HepG2 (cell line): ENCODE results near the gene SGIP1. TPM values are rescaled to one million over a fixed set of nuclear protein-coding genes. Genes with fewer than 3 reads are reported as not detected.

Experiments
- ATAC-seq: fragments of 200-7000 bp; cut with Tn5 transposase; 3 replicates; pipeline ENCODE4 v1.9.1; 2020; ENCODE audit warnings: mild to moderate bottlenecking, moderate library complexity
- BruUV-seq: library from RNA; stranded (reverse); fragments of 400-500 nt; replicated peaks from 2 replicates; lab custom pipeline; 2021; lab: Mats Ljungman, UMichigan
- CTCF ChIA-PET: fragments of 300-600 bp; formaldehyde crosslinking; extraction: SDS; loops from one replicate; lab custom pipeline; 2021; ENCODE audit warnings: low total read pairs, inconsistent platforms, low intra/inter-chr PET ratio; lab: Yijun Ruan, JAX
- POLR2A ChIA-PET: fragments of 350-600 bp; sonication (Branson Sonifier 250); formaldehyde crosslinking; loops from one replicate; lab custom pipeline; 2020; ENCODE audit warnings: antibody characterized with exemption, inconsistent platforms; lab: Yijun Ruan, JAX
- DNase-seq: peaks from one replicate; pipeline ENCODE4 v3.0.0-alpha.2; 2015; ENCODE audit warnings: low spot score
- FAIRE-seq: peaks from 3 replicates; lab custom pipeline; 2011; peaks lifted over from hg19 to GRCh38; lab: Jason Lieb, UNC
- H2AFZ ChIP-seq: one replicate; pipeline ENCODE4 v1.6.1; 2011; ENCODE audit warnings: low read length, inconsistent platforms
- H3K27ac ChIP-seq: fragments of 300-600 bp; 3 replicates; pipeline ENCODE4 v1.8.0; 2011; ENCODE audit warnings: mixed run types, mild to moderate bottlenecking, mixed read lengths, low read length, inconsistent platforms; ENCODE audit not compliant: insufficient read depth; ENCODE audit errors: extremely low read length
- H3K27me3 ChIP-seq, 2 experiments: fragments of 200-600 bp in 1 of 2; 2 replicates in 1 of 2; 3 replicates in 1 of 2; pipeline versions ENCODE4 v1.6.0 to v1.8.0; 2011; ENCODE audit warnings: low read length in 2 of 2, mild to moderate bottlenecking in 2 of 2, moderate library complexity in 2 of 2, inconsistent platforms in 1 of 2; ENCODE audit not compliant: insufficient read depth in 2 of 2, control insufficient read depth in 1 of 2
- H3K36me3 ChIP-seq, 2 experiments: fragments of 200-600 bp in 1 of 2; replicated peaks in 1 of 2; 2 replicates in 1 of 2; 3 replicates in 1 of 2; pipeline versions ENCODE4 v1.5.1 to v1.8.0; 2011; ENCODE audit warnings: low read length in 2 of 2, inconsistent platforms in 1 of 2; ENCODE audit not compliant: insufficient read depth in 2 of 2, control insufficient read depth in 1 of 2
- H3K4me1 ChIP-seq: 2 replicates; pipeline ENCODE4 v1.5.1; 2012; ENCODE audit warnings: low read length, inconsistent platforms; ENCODE audit not compliant: insufficient read depth
- H3K4me2 ChIP-seq: 2 replicates; pipeline ENCODE4 v1.6.0; 2011; ENCODE audit warnings: low read depth, low read length, inconsistent platforms
- H3K4me3 ChIP-seq, 3 experiments: fragments of 200-600 bp in 1 of 3; sonication (generic), shearing (Covaris generic) in 1 of 3; replicated peaks in 1 of 3; 2 replicates each; pipeline ENCODE4 v1.5.1; 2011 to 2016; ENCODE audit warnings: low read length in 3 of 3, inconsistent platforms in 2 of 3, low read depth in 2 of 3, mild to moderate bottlenecking in 2 of 3, control low read depth in 1 of 3, mixed read lengths in 1 of 3; ENCODE audit not compliant: insufficient read depth in 1 of 3
- H3K79me2 ChIP-seq: one replicate; pipeline ENCODE4 v1.6.1; 2011; ENCODE audit warnings: low read length, inconsistent platforms; ENCODE audit not compliant: insufficient read depth
- H3K9ac ChIP-seq: 2 replicates; pipeline ENCODE4 v1.6.0; 2011; ENCODE audit warnings: mild to moderate bottlenecking, low read depth, low read length, inconsistent platforms; ENCODE audit not compliant: insufficient read depth
- H3K9me3 ChIP-seq: 2 replicates; pipeline ENCODE4 v1.5.1; 2012; ENCODE audit warnings: mild to moderate bottlenecking, low read length
- H4K20me1 ChIP-seq: 2 replicates; pipeline ENCODE4 v1.6.0; 2011; ENCODE audit warnings: inconsistent platforms, mild to moderate bottlenecking, low read length, moderate library complexity; ENCODE audit not compliant: insufficient read depth
- CTCF ChIP-seq: sonication (generic); formaldehyde crosslinking; IDR thresholded peaks from 2 replicates; pipeline ENCODE4 v1.5.0; 2020; ENCODE audit warnings: mild to moderate bottlenecking, missing genetic modification reagents, moderate library complexity
- E2F5 ChIP-seq: sonication (generic); formaldehyde crosslinking; conservative IDR thresholded peaks from 2 replicates; pipeline ENCODE4 v1.4.0; 2020; ENCODE audit warnings: missing genetic modification reagents
- IRF2 ChIP-seq: IDR thresholded peaks from 2 replicates; pipeline ENCODE4 v1.6.1; 2018; ENCODE audit warnings: missing genetic modification reagents, missing compliant biosample characterization
- PHF8 ChIP-seq: sonication (generic); formaldehyde crosslinking; IDR thresholded peaks from 2 replicates; pipeline ENCODE4 v1.5.0; 2020; ENCODE audit warnings: missing genetic modification reagents
- PLSCR1 ChIP-seq: sonication (generic); formaldehyde crosslinking; IDR thresholded peaks from 2 replicates; pipeline ENCODE4 v1.5.0; 2020; ENCODE audit warnings: missing genetic modification reagents, mild to moderate bottlenecking, borderline replicate concordance
- STAG1 ChIP-seq: sonication (generic); formaldehyde crosslinking; IDR thresholded peaks from 2 replicates; pipeline ENCODE4 v1.4.0; 2020; ENCODE audit warnings: missing genetic modification reagents
- TCF12 ChIP-seq, 2 experiments: fragments of 450-650 bp in 1 of 2; sonication (generic) in 1 of 2; formaldehyde crosslinking in 1 of 2; IDR thresholded peaks; 2 replicates each; pipeline versions ENCODE4 v1.6.1 to v1.8.0; 2017 to 2022; ENCODE audit warnings: antibody characterized with exemption in 1 of 2, mild to moderate bottlenecking in 1 of 2, missing genetic modification reagents in 1 of 2, moderate library complexity in 1 of 2
- ZNF17 ChIP-seq: sonication (generic); formaldehyde crosslinking; IDR thresholded peaks from 2 replicates; pipeline ENCODE4 v1.5.0; 2020; ENCODE audit warnings: mild to moderate bottlenecking, missing genetic modification reagents
- ZNF513 ChIP-seq: sonication (generic); formaldehyde crosslinking; conservative IDR thresholded peaks from 2 replicates; pipeline ENCODE4 v1.5.0; 2020; ENCODE audit warnings: missing genetic modification reagents
- ZNF577 ChIP-seq: sonication (generic); formaldehyde crosslinking; IDR thresholded peaks from 2 replicates; pipeline ENCODE4 v1.4.0; 2020; ENCODE audit warnings: mild to moderate bottlenecking, low read depth, missing genetic modification reagents, borderline replicate concordance
- ZNF644 ChIP-seq: IDR thresholded peaks from 2 replicates; pipeline ENCODE4 v1.6.1; 2016; ENCODE audit warnings: low read depth
- WGBS: methylation state at CpG from one replicate; pipeline ENCODE4 v1.1.6; 2017; ENCODE audit warnings: low lambda C conversion rate; 5-methylcytosine and 5-hydroxymethylcytosine counted together
- in situ Hi-C: cut with HindIII; loops from 2 replicates; pipeline ENCODE4 v1.10.0; 2017; ENCODE audit warnings: low pct_unique_long_range_greater_than_20kb; ENCODE audit not compliant: extremely low pct_ligation_motif_present
- intact Hi-C: fragments of 100-400 bp; cut with micrococcal nuclease; formaldehyde crosslinking; loops from one replicate; pipeline ENCODE4 v1.10.0; 2022; ENCODE audit not compliant: unreplicated experiment
- polyA plus RNA-seq, 8 experiments: library from polyadenylated mRNA; depleted of rRNA in 3 of 8; stranded (reverse) in 7 of 8; unstranded in 1 of 8; fragments of >200 nt; fragmentation: Illumina TruSeq in 4 of 8; extraction: Trizol in 4 of 8; gene quantifications; 2 replicates each; pipeline versions ENCODE4 v1.2.1 to v1.2.3, GENCODE V29; 2011 to 2016; ENCODE audit warnings: low read depth in 4 of 8, missing spikeins in 1 of 8, mixed read lengths in 1 of 8; ENCODE audit not compliant: insufficient read depth in 1 of 8
- total RNA-seq, 5 experiments: library from RNA; depleted of rRNA; stranded (reverse); fragments of >200 nt; fragmentation: Illumina TruSeq; extraction: Trizol; gene quantifications; 2 replicates each; pipeline ENCODE4 v1.2.3, GENCODE V29; 2016; ENCODE audit warnings: low read depth in 1 of 5
- TF ChIP-seq, protein P1 (sequence below): fragments of 450-650 bp; IDR thresholded peaks from 2 replicates; pipeline ENCODE4 v1.6.1; 2016

Gene SGIP1
- total and polyA plus RNA-seq, 2 of the 13 experiments (the other 11 are each of a cell fraction or from before 2014, with no cell fraction given), result not detected

DNA sequence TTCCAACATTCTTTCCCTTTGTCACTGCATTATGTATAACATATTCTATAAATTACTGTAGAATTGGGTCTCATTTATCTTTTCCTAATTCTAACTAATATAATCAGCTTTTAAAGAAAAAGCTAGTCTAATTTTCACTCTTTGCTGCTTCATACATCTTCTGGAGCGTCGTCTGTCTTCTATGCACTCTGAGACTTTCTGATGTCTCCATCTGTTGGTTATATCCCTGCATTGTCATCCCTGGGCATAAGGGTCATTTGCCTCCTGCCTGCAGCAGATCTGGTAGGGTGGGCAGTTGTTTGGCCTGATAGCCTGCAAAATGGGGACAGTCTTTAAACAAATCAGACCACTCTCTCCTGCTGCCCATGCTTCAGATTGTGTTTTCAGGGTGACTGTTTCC lies 177.5 kb downstream of the SGIP1 start:
- ATAC-seq (no peak), FAIRE-seq (no peak), DNase-seq (no peak)
- Histone ChIP-seq H3K9me3 (no peaks in the 10 kb centered on the region), H3K9ac (no peak overlapping the region), H3K4me1 (no peaks in the 10 kb centered on the region), H2AFZ (no peak overlapping the region), H3K36me3 (no peaks in the 10 kb centered on the region), H3K4me2 (no peak overlapping the region), H3K79me2 (no peaks in the 10 kb centered on the region), H4K20me1 (no peaks in the 10 kb centered on the region), H3K27me3 (no peaks in the 10 kb centered on the region; a peak in 1 of 5 replicates), H3K4me3 (no peak overlapping the region), H3K27ac (no peak overlapping the region)
- in situ Hi-C loops (no loop called here), intact Hi-C loops (no loop called here)
- ChIA-PET POLR2A (no interaction called here), CTCF (no interaction called here)
- BruUV-seq, result no TSS peak
- 2% methylated on average over 2 of the region's 2 CpGs for WGBS
- TF ChIP-seq STAG1 (0 out of 2 replicates have a peak, but pooled peaks have one; percentile 14), CTCF (peak; percentile 30), ZNF513 (CRISPR knock-in tag) (no peak)

DNA sequence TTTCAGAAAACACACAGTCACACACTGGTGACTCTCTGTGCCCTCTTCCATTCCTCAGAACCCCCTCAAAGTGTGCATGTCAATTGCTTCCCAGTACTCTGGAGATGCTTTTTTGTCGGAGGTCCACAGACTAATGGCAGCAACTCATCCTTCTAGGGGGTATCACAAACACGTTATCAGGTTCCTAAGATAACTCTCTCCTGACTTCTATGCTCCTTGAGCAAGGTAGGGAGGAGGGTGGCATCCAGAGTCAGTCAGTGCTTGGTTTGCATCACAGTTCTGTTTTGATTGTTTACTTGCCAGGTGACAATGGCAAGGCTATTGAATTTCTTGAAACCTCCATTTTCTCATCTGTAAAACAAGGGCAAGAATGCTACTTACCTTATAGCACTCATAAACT lies 178.9 kb downstream of the SGIP1 start:
- 4% methylated on average over 2 of the region's 2 CpGs for WGBS
- no TSS peak for BruUV-seq
- TF ChIP-seq TCF12 (IDR thresholded peaks at IDR 0.05) (no peak), TCF12 (CRISPR knock-in tag; IDR thresholded peaks at IDR 0.05) (no peak), ZNF577 (CRISPR knock-in tag) (no peak), E2F5 (no peak), ZNF644 (CRISPR knock-in tag) (no peak), PLSCR1 (CRISPR knock-in tag) (no peak), ZNF17 (no peak), PHF8 (no peak), IRF2 (CRISPR knock-in tag) (no peak)
- TF ChIP-seq, protein P1, sequence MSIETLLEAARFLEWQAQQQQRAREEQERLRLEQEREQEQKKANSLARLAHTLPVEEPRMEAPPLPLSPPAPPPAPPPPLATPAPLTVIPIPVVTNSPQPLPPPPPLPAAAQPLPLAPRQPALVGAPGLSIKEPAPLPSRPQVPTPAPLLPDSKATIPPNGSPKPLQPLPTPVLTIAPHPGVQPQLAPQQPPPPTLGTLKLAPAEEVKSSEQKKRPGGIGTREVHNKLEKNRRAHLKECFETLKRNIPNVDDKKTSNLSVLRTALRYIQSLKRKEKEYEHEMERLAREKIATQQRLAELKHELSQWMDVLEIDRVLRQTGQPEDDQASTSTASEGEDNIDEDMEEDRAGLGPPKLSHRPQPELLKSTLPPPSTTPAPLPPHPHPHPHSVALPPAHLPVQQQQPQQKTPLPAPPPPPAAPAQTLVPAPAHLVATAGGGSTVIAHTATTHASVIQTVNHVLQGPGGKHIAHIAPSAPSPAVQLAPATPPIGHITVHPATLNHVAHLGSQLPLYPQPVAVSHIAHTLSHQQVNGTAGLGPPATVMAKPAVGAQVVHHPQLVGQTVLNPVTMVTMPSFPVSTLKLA, result no peak

More for the DNA sequence above, 178.9 kb downstream of the SGIP1 start:
- POLR2A ChIA-PET, result no interaction called here
- in situ Hi-C loops, result no loop called here
- H3K4me2 ChIP-seq, result no peak overlapping the region
- FAIRE-seq (no peak), DNase-seq (no peak), ATAC-seq (no peak)
- H3K27ac ChIP-seq, result no peak overlapping the region
- H2AFZ ChIP-seq, result no peak overlapping the region
- no peaks in the 10 kb centered on the region for H3K36me3 ChIP-seq
- H4K20me1 ChIP-seq, result no peaks in the 10 kb centered on the region
- no peaks in the 10 kb centered on the region; a peak in 1 of 5 replicates for H3K27me3 ChIP-seq
- intact Hi-C loops, result no loop called here
- no peak overlapping the region for H3K9ac ChIP-seq
- no peak overlapping the region for H3K4me3 ChIP-seq
- H3K9me3 ChIP-seq, result no peaks in the 10 kb centered on the region
- H3K4me1 ChIP-seq, result no peaks in the 10 kb centered on the region
- no peaks in the 10 kb centered on the region for H3K79me2 ChIP-seq
- CTCF ChIA-PET, result no interaction called here
